ENCODE data around the gene NTM.

The NTM gene

GRCh38 chr11:131549099-131549498 lies 178.7 kb downstream of the NTM start:
- H3K27ac ChIP-seq, result no peak overlapping the region
- TF ChIP-seq ZFX (IDR thresholded peaks at IDR 0.05), result no peak
- TF ChIP-seq, protein P1, sequence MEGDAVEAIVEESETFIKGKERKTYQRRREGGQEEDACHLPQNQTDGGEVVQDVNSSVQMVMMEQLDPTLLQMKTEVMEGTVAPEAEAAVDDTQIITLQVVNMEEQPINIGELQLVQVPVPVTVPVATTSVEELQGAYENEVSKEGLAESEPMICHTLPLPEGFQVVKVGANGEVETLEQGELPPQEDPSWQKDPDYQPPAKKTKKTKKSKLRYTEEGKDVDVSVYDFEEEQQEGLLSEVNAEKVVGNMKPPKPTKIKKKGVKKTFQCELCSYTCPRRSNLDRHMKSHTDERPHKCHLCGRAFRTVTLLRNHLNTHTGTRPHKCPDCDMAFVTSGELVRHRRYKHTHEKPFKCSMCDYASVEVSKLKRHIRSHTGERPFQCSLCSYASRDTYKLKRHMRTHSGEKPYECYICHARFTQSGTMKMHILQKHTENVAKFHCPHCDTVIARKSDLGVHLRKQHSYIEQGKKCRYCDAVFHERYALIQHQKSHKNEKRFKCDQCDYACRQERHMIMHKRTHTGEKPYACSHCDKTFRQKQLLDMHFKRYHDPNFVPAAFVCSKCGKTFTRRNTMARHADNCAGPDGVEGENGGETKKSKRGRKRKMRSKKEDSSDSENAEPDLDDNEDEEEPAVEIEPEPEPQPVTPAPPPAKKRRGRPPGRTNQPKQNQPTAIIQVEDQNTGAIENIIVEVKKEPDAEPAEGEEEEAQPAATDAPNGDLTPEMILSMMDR (conservative IDR thresholded peaks at IDR 0.05), result no peak

- TF ChIP-seq ZFX (IDR thresholded peaks at IDR 0.05), result no peak
- TF ChIP-seq, protein P1 (conservative IDR thresholded peaks at IDR 0.05), result no peak
- H3K27ac ChIP-seq, result no peak overlapping the region
Measured at GRCh38 chr11:131549770-131550169, 179.4 kb downstream of the NTM start.

DNA sequence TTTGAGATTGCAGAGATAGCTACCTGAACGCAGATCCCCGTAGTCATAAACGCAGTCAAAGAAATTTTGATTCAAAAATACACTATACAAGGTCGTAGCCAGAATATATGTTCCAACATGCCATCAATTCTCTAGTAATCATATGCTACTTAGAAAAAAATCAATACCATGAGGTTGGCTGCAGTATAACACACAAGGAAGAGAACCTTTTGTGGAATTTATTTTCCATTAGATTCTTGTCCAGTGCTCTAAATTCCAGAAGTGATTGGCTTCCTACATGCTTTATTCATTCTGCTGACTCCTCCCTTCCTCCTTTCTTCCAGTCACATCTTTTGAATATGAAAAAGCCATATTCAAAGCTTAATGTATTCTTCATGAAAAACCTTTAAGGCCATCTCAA lies 189.9 kb downstream of the NTM start:
- H3K27ac ChIP-seq, result no peak overlapping the region
- TF ChIP-seq ZFX (IDR thresholded peaks at IDR 0.05), result no peak
- TF ChIP-seq, protein P1 (conservative IDR thresholded peaks at IDR 0.05), result no peak

DNA sequence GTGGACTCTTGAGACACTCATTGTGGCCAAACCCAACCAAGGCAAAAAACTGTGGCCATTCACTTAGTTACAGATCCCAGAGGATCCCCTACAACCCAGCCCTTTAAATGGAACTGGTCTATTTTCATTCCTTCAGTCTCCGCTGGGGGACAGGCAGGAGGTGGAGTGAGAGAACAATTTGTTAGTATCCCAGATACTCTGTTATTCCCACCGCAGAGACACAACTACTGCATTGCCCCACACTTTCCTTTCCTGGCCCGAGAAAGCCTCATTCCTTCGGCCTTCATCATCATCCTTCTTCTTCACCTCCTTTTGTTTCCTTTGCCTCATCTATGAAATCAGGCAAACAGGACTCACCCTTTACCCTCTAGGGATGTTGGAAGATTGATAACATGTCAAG lies 191.1 kb downstream of the NTM start:
- H3K27ac ChIP-seq, result no peak overlapping the region
- TF ChIP-seq, protein P1 (conservative IDR thresholded peaks at IDR 0.05), result no peak
- TF ChIP-seq ZFX (IDR thresholded peaks at IDR 0.05), result no peak

DNA sequence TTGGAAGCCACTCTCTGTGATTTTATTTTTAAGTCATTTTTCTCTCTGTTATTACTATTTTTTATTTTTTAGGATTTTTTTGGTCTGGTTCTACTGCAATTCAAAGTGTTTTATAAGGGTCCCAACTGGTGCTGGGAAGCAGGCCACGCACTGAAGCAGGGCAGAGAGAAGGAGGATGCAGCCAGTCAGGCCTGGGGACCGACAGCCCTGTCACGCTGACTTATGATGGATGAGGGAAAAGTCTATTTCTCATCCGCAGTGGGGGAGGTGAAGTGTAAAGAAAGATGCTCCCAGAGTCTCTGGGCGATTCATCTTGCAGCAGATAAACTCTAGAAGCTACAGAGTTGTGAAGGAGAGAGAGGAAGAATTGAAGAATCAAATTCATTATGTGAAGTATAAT lies 191.6 kb downstream of the NTM start:
- no peak for TF ChIP-seq ZFX (IDR thresholded peaks at IDR 0.05)
- TF ChIP-seq, protein P1 (conservative IDR thresholded peaks at IDR 0.05), result no peak
- H3K27ac ChIP-seq, result no peak overlapping the region

GRCh38 chr11:131568318-131568717 lies 197.9 kb downstream of the NTM start:
- TF ChIP-seq, protein P1 (conservative IDR thresholded peaks at IDR 0.05), result no peak
- TF ChIP-seq ZFX (IDR thresholded peaks at IDR 0.05), result no peak
- H3K27ac ChIP-seq, result no peak overlapping the region

GRCh38 chr11:131571571-131571970 lies 201.2 kb downstream of the NTM start:
- H3K27ac ChIP-seq, result no peak overlapping the region
- TF ChIP-seq ZFX (IDR thresholded peaks at IDR 0.05), result no peak
- TF ChIP-seq, protein P1 (conservative IDR thresholded peaks at IDR 0.05), result no peak

Data from C4-2B (cell line).